Activated CD4-positive, alpha-beta memory T cell treated with anti-CD3 and anti-CD28 coated beads, Interleukin-2, amount 10 ng/mL, durations not matched to agents 7 days and 5 days (primary cell): ENCODE data around the gene EVX2. TPM values are rescaled to one million over a fixed set of nuclear protein-coding genes. Genes with fewer than 3 reads are reported as not detected.

Experiments used
- CTCF ChIA-PET: fragments of 350-600 bp; sonication (Branson Sonifier 250); formaldehyde crosslinking; loops from one replicate; lab custom pipeline; 2021; ENCODE audit warnings: antibody characterized with exemption, inconsistent platforms; lab: Charles Lee
- POLR2A ChIA-PET: fragments of 350-600 bp; sonication (Branson Sonifier 250); formaldehyde crosslinking; loops from one replicate; lab custom pipeline; 2021; ENCODE audit warnings: antibody characterized with exemption; lab: Charles Lee
- DNase-seq: peaks from one replicate; pipeline ENCODE4 v3.0.0-alpha.2; 2020
- H3K27ac Mint-ChIP-seq: one replicate; pipeline ENCODE4 v1.8.0; 2021; ENCODE audit warnings: mild to moderate bottlenecking, mixed read lengths
- H3K27me3 Mint-ChIP-seq: one replicate; pipeline ENCODE4 v1.8.0; 2021; ENCODE audit warnings: mixed read lengths
- H3K36me3 Mint-ChIP-seq: one replicate; pipeline ENCODE4 v1.8.0; 2021; ENCODE audit warnings: low read depth, mixed read lengths
- H3K4me1 Mint-ChIP-seq: one replicate; pipeline ENCODE4 v1.8.0; 2021; ENCODE audit warnings: mixed read lengths
- H3K4me3 Mint-ChIP-seq: one replicate; pipeline ENCODE4 v1.8.0; 2021; ENCODE audit warnings: mild to moderate bottlenecking, mixed read lengths
- H3K9me3 Mint-ChIP-seq: one replicate; pipeline ENCODE4 v1.8.0; 2021; ENCODE audit warnings: mixed read lengths
- total RNA-seq, 2 experiments: library from RNA; stranded (reverse); gene quantifications; one replicate each; pipeline ENCODE4 v1.2.3, GENCODE V29; 2021

EVX2 gene
- total RNA-seq, 2 experiments from 2014 or later = not detected

GRCh38 chr2:176126929-176127773 lies 43.4 kb upstream of the EVX2 start:
- ChIA-PET POLR2A (interaction anchor here (0.9 kb wide), 1 partner anchor 527 kb away, joined by 3 read pairs; no protein-coding TSS in a partner anchor), CTCF (interaction anchor here (0.5 to 4.0 kb wide), 26 partner anchors 9 to 1021 kb away, joined by 3 to 43 read pairs (median 6); no protein-coding TSS in a partner anchor)
- DNase-seq = peak; percentile 61
- H3K4me3 Mint-ChIP-seq = no peak overlapping the region
- H3K9me3 Mint-ChIP-seq = no peaks in the 10 kb centered on the region
- H3K27ac Mint-ChIP-seq = no peak overlapping the region
- H3K36me3 Mint-ChIP-seq = peaks cover 10% of the 10 kb centered on the region
- H3K4me1 Mint-ChIP-seq = peaks cover 16% of the 10 kb centered on the region
- peaks cover 74% of the 10 kb centered on the region for H3K27me3 Mint-ChIP-seq

DNA sequence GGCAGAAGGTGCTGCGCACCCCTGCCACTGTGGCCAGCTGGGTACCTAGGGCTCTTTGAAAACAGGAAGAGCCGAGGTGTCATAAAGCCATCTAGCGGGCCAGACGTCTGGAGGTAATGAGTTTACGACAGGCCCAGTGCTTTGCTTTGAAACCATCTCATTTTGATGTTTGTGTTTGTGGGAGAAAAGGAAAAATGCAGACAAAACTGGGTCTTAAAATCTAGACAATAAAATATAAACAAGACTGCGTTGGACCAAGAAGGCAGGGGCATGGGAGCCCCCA lies 42.0 kb upstream of the EVX2 start:
- no peak for DNase-seq
- peaks cover 72% of the 10 kb centered on the region for H3K27me3 Mint-ChIP-seq
- CTCF ChIA-PET = interaction anchor here (1.3 to 4.0 kb wide), 4 partner anchors 8 to 329 kb away, joined by 3 to 43 read pairs (median 13); no protein-coding TSS in a partner anchor
- H3K4me3 Mint-ChIP-seq = no peak overlapping the region
- peaks cover 8% of the 10 kb centered on the region for H3K4me1 Mint-ChIP-seq
- H3K9me3 Mint-ChIP-seq = no peaks in the 10 kb centered on the region
- POLR2A ChIA-PET = no interaction called here
- H3K27ac Mint-ChIP-seq = no peak overlapping the region
- H3K36me3 Mint-ChIP-seq = peaks cover 6% of the 10 kb centered on the region

DNA sequence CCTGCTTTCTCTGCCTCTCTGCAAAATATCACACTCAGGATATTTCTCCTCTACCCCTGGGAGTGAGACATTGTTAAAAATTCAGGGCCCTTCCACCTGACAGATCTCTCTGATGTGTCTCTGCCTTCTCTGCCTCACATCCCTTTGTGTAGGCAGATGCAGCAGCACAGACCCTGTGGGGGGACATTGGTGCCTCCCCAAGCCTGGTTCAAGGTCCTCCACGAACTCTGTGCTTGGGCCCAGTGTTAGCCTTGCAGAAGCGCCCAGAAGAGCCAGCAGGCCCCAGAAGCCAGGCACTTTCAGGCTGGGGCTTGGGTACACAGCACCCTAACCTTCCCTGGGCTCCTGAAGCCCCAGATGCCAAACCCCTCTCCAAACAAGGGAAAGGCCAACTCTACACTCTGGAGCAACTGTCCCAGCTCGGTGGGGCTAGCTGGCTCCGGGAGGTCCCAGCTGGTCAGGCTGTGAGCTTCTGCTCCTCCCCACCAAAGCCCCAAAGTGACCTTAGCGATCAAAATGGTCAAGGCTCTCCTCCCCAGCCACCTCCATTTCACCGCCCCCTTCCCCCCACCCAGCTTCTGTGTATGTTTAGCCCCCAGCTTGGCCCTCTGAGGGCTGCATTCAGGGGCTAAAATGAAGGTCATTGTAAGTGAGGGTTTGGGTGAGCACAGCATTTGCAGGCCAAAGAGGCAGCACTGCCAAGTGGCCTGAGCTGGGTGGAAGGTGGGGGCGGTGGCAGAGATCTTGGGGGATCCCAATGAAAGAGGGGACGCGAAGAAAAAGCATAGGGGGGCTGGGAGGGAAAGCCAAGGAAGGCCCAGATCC lies 41.4 kb upstream of the EVX2 start:
- no peak overlapping the region for H3K27ac Mint-ChIP-seq
- POLR2A ChIA-PET = no interaction called here

GRCh38 chr2:176124110-176124946 lies 40.6 kb upstream of the EVX2 start:
- ChIA-PET POLR2A (no interaction called here), CTCF (interaction anchor here (0.8 kb wide), 1 partner anchor 1024 kb away, joined by 3 read pairs; no protein-coding TSS in a partner anchor)
- H3K27me3 Mint-ChIP-seq = peaks cover 83% of the 10 kb centered on the region
- no peak overlapping the region for H3K4me3 Mint-ChIP-seq
- no peak for DNase-seq
- peaks cover 6% of the 10 kb centered on the region for H3K36me3 Mint-ChIP-seq
- H3K27ac Mint-ChIP-seq = no peak overlapping the region
- peaks cover 8% of the 10 kb centered on the region for H3K4me1 Mint-ChIP-seq
- H3K9me3 Mint-ChIP-seq = no peaks in the 10 kb centered on the region

More for the DNA sequence above, 41.4 kb upstream of the EVX2 start:
- Mint-ChIP-seq H3K4me3 (no peak overlapping the region), H3K9me3 (no peaks in the 10 kb centered on the region), H3K27me3 (peaks cover 75% of the 10 kb centered on the region), H3K36me3 (peaks cover 6% of the 10 kb centered on the region), H3K4me1 (peaks cover 8% of the 10 kb centered on the region)
- no peak for DNase-seq
- CTCF ChIA-PET = interaction anchor here (0.8 to 4.0 kb wide), 5 partner anchors 7 to 1023 kb away, joined by 3 to 43 read pairs (median 7); no protein-coding TSS in a partner anchor

DNA sequence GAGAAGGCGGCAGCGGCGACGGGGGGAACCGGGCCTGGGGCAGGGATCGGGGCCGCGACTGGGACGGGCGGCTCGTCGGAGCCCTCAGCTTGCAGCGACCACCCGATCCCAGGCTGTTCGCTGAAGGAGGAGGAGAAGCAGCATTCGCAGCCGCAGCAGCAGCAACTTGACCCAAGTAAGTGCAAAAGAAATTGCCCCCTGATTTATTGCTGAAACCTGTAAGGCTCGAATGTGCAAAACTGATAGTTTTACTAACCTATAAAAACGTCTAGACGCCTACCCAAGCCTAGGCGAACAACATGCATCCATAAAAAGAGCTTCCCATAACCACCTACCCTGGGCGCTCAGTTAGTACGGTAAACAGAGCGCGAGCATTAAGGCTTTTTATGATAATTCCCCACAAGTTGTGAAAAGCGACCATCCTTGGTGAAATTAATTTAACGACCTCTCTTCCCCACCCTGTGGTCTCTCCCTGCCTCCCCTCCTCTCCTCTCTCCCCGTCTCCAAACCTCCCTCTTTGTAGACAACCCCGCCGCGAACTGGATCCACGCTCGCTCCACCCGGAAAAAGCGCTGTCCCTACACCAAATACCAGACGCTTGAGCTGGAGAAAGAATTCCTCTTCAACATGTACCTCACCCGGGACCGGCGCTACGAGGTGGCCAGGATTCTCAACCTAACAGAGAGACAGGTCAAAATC lies 39.8 kb upstream of the EVX2 start:
- Mint-ChIP-seq H3K9me3 (no peaks in the 10 kb centered on the region), H3K4me1 (peaks cover 11% of the 10 kb centered on the region), H3K36me3 (peaks cover 7% of the 10 kb centered on the region), H3K4me3 (no peak overlapping the region), H3K27ac (no peak overlapping the region), H3K27me3 (peaks cover 84% of the 10 kb centered on the region)
- no peak for DNase-seq
- ChIA-PET POLR2A (no interaction called here), CTCF (no interaction called here)

GRCh38 chr2:176122683-176123410 lies 39.1 kb upstream of the EVX2 start, which contains the start of gene HOXD9:
Gene HOXD9 (plus strand): TSS chr2:176122719. CDS start chr2:176122769, 50 bp downstream.
- no peak within 1 kb of the TSS for H3K4me3 Mint-ChIP-seq

GRCh38 chr2:176122052-176122682 lies 38.4 kb upstream of the EVX2 start:
- Mint-ChIP-seq H3K36me3 (peaks cover 2% of the 10 kb centered on the region), H3K4me1 (peaks cover 6% of the 10 kb centered on the region), H3K4me3 (no peak overlapping the region), H3K27ac (peak overlapping the region; percentile 35), H3K27me3 (peaks cover 85% of the 10 kb centered on the region), H3K9me3 (no peaks in the 10 kb centered on the region)
- ChIA-PET POLR2A (interaction anchor here (1.0 kb wide), 1 partner anchor 461 kb away, joined by 3 read pairs; no protein-coding TSS in a partner anchor), CTCF (interaction anchor here (1.2 to 2.3 kb wide), 2 partner anchors 11 to 530 kb away, joined by 3 to 9 read pairs; no protein-coding TSS in a partner anchor)
- no peak for DNase-seq

More at GRCh38 chr2:176122683-176123410, 39.1 kb upstream of the EVX2 start, which contains the start of gene HOXD9:
- H3K36me3 Mint-ChIP-seq = peaks cover 2% of the 10 kb centered on the region
- H3K9me3 Mint-ChIP-seq = no peaks in the 10 kb centered on the region
- peak within 1 kb of the TSS; percentile 35 for H3K27ac Mint-ChIP-seq
- ChIA-PET CTCF (interaction anchor here (1.2 kb wide), 1 partner anchor 529 kb away, joined by 3 read pairs; no protein-coding TSS in a partner anchor), POLR2A (no interaction called here)
- peaks cover 6% of the 10 kb centered on the region for H3K4me1 Mint-ChIP-seq
- no peak for DNase-seq
- peaks cover 84% of the 10 kb centered on the region for H3K27me3 Mint-ChIP-seq

- H3K9me3 Mint-ChIP-seq = no peaks in the 10 kb centered on the region
- ChIA-PET POLR2A (interaction anchor here (1.0 to 1.6 kb wide), 3 partner anchors 11 to 462 kb away, joined by 3 read pairs; no protein-coding TSS in a partner anchor), CTCF (interaction anchor here (0.8 to 2.3 kb wide), 6 partner anchors 10 to 531 kb away, joined by 3 to 9 read pairs (median 4); no protein-coding TSS in a partner anchor)
Observed at GRCh38 chr2:176121190-176122051, 37.7 kb upstream of the EVX2 start.

GRCh38 chr2:176120364-176121189 lies 36.8 kb upstream of the EVX2 start:
- Mint-ChIP-seq H3K36me3 (peaks cover 2% of the 10 kb centered on the region), H3K9me3 (no peaks in the 10 kb centered on the region), H3K27me3 (peaks cover 86% of the 10 kb centered on the region), H3K4me1 (peaks cover 6% of the 10 kb centered on the region), H3K27ac (no peak overlapping the region), H3K4me3 (no peak overlapping the region)
- ChIA-PET CTCF (interaction anchor here (0.8 to 2.3 kb wide), 6 partner anchors 10 to 43 kb away, joined by 3 to 9 read pairs (median 4); no protein-coding TSS in a partner anchor), POLR2A (interaction anchor here (0.8 to 1.6 kb wide), 3 partner anchors 12 to 47 kb away, joined by 3 read pairs; no protein-coding TSS in a partner anchor)
- no peak for DNase-seq

More at GRCh38 chr2:176121190-176122051, 37.7 kb upstream of the EVX2 start:
- Mint-ChIP-seq H3K27ac (no peak overlapping the region), H3K4me3 (no peak overlapping the region), H3K27me3 (peaks cover 86% of the 10 kb centered on the region), H3K4me1 (peaks cover 6% of the 10 kb centered on the region), H3K36me3 (peaks cover 2% of the 10 kb centered on the region)
- DNase-seq = no peak
